ENCODE data around the gene LY9.

LY9 gene

DNA sequence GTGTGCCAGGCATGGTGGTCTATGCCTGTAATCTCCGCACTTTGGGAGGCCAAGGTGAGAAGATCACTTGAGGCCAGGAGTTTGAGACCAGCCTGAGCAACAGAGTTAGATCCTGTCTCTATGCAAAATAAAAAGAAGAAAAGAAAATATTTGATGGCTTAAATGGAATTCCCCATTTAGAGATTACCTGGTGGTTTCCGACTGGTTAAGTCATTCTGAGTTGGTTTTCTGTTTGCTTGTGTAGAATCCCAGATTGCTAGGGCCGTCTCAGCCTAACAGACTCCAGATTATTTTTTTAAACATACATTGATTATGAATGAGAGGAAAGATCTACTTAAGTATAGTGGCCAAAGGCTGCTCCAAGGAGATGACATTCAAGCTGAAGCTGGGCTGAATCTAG lies 22.9 kb upstream of the LY9 start:
- H3K4me3 ChIP-seq, result no peak overlapping the region
- H3K27ac ChIP-seq, result no peak overlapping the region
- TF ChIP-seq CTCF (IDR thresholded peaks at IDR 0.05), result no peak
- no peak for DNase-seq (ENCODE audit: low spot score)

DNA sequence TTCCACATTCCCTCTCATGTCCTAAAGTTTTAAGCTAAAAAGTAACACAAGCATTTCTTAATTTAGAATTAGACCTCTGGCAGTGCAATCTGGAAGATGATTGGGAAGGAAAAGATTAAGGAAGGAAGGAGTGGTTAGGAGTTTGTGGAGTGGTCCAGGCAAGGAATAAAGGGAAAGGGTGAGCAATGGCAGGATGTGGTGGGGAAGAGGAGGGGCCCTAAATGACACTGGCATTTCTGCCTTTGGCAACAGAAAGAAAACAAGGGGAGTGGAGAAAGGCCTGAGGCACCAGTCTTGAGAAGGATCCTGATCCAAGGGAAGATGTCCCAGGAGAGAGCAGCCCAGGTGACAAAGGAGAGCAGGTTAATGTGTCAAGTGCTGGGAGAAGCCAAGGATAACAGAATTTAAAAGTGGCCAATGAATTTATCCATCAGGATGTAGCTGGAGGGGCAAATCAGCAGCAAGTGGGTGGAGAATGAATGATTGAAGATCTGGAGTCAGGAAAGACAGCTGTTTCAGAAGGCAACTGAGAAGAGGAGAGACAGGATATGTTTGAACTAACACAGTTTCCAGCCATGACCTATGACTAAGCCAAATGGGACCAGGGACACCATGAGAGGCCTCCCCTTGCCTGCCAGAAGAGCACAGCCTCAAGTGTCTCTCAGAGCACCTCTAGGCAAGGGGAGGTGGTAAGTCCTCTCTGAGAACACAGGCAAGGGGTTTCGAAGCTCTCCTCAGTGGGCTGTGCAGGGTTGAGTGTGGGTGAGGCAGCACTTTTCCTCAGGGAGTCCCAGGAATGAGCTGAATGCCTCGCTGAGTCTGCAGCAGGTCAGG lies 20.9 kb upstream of the LY9 start:
- no peak overlapping the region for H3K27ac ChIP-seq
- no peak for DNase-seq (ENCODE audit: low spot score)
- no peak for TF ChIP-seq CTCF (IDR thresholded peaks at IDR 0.05)
- no peak overlapping the region for H3K4me3 ChIP-seq

DNA sequence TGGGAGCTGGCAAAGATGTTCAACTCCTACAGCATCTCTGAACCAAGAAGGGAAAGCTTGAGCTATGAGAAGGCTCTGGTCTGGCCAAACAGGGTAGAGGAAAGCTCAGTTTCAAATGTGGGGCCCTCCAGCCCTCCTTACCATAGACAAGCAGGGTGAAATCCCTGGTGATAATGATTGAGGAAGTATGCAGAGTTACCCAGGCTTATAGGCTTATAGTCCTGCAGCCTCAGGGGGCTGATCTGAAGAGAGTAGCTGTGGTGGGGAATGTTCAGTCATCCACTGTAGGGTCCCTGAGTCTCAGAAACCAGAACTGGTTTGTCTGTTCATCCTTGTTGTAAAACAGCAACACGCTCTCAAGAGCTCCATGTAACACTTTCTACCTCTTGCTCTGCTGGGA lies 19.8 kb upstream of the LY9 start:
- Histone ChIP-seq H3K4me3 (no peak overlapping the region), H3K27ac (no peak overlapping the region)
- no peak for DNase-seq (ENCODE audit: low spot score)
- no peak for TF ChIP-seq CTCF (IDR thresholded peaks at IDR 0.05)

DNA sequence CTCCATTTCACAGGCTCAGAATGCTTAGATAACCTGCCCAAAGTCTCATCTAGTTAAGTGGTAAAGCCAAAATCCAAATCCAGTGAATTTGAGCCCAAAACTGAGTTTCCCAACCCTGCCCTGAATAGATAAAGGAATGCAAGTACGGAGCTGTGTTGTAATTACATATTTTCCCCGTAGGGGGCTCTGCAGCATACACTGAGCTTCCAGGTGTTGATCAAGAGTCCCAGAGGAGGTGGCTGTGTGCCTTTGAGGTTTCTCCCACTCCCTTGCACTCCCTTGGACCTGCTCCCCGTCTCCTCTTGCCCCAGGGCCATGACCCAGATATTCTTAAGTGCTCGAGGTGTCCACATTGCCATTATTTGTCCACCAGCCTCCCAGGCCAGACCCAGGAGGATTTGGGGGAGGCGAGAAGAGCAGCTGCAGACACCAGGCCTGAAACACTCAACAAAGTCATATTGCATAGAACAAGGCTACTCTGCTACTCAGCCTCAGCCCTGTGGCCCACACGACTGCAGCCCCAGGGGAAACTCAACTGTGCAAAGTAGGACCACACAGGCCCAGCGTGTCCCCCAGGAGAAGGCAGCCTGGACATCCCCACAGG lies 18.4 kb upstream of the LY9 start:
- no peak for TF ChIP-seq CTCF (IDR thresholded peaks at IDR 0.05)
- no peak for DNase-seq (ENCODE audit: low spot score)
- Histone ChIP-seq H3K27ac (no peak overlapping the region), H3K4me3 (no peak overlapping the region)

DNA sequence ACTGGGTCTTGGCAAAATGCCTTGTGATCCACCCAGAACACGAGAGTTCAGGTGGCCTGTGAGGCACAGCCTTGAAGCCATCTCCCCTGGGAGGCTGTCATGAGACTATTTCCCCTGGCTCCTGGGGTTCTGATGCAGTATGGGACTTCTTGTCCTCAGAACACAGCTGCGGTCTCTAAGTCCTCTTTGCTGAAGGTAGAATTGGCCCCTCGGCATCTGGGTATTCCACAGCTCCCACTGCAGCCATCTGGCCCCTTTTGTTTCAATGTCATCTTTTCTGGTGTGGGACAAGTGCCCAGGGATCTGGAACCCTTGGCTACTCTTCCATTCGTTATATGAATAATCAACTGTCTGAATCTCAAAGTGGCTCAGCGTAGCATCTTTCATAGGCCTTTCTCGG lies 17.0 kb upstream of the LY9 start:
- TF ChIP-seq CTCF (IDR thresholded peaks at IDR 0.05), result no peak

GRCh38 chr1:160779626-160780397 lies 16.2 kb upstream of the LY9 start:
- no peak overlapping the region for H3K27ac ChIP-seq
- TF ChIP-seq CTCF (IDR thresholded peaks at IDR 0.05), result no peak
- H3K4me3 ChIP-seq, result no peak overlapping the region
- no peak for DNase-seq (ENCODE audit: low spot score)

More for the DNA sequence above, 17.0 kb upstream of the LY9 start:
- no peak for DNase-seq (ENCODE audit: low spot score)
- Histone ChIP-seq H3K27ac (no peak overlapping the region), H3K4me3 (no peak overlapping the region)
